Panc1 (cell line): ENCODE data around the gene MMP17. TPM values are rescaled to one million over a fixed set of nuclear protein-coding genes. Genes with fewer than 3 reads are reported as not detected.

Experiments
- ATAC-seq: fragments of 200-7000 bp; cut with Tn5 transposase; 2 replicates; pipeline ENCODE4 v1.9.1; 2020; ENCODE audit warnings: mild to moderate bottlenecking, moderate library complexity
- BruUV-seq: library from RNA; stranded (reverse); fragments of 400-500 nt; replicated peaks from 2 replicates; lab custom pipeline; 2021; lab: Mats Ljungman, UMichigan
- CTCF ChIA-PET: fragments of 300-600 bp; sonication (Branson Sonifier 250); formaldehyde crosslinking; loops from one replicate; lab custom pipeline; 2022; ENCODE audit warnings: antibody characterized with exemption; lab: Charles Lee
- POLR2A ChIA-PET: fragments of 300-600 bp; sonication (Branson Sonifier 250); formaldehyde crosslinking; loops from one replicate; lab custom pipeline; 2022; ENCODE audit warnings: antibody characterized with exemption; lab: Charles Lee
- DNase-seq: peaks from one replicate; pipeline ENCODE4 v3.0.0-alpha.2; 2010; ENCODE audit warnings: low read depth, low spot score
- H3K27ac ChIP-seq: 2 replicates; pipeline ENCODE4 v1.5.1; 2011; ENCODE audit warnings: mild to moderate bottlenecking, low read length, inconsistent platforms
- H3K27me3 ChIP-seq: fragments of 200-500 bp; sonication (Bioruptor generic); 2 replicates; pipeline ENCODE4 v1.6.0; 2014; ENCODE audit warnings: low read length, inconsistent platforms; ENCODE audit not compliant: control insufficient read depth, insufficient read depth
- H3K36me3 ChIP-seq: fragments of 200-500 bp; sonication (Bioruptor generic); 2 replicates; pipeline ENCODE4 v1.5.1; 2014; ENCODE audit warnings: inconsistent platforms, mild to moderate bottlenecking, low read length, moderate library complexity; ENCODE audit not compliant: control insufficient read depth, insufficient read depth
- H3K4me1 ChIP-seq: 2 replicates; pipeline ENCODE4 v1.5.1; 2011; ENCODE audit warnings: inconsistent platforms, mild to moderate bottlenecking, low read length, moderate library complexity; ENCODE audit not compliant: control insufficient read depth, insufficient read depth
- H3K4me3 ChIP-seq, 2 experiments: 2 replicates each; pipeline ENCODE4 v1.5.1; 2011 to 2012; ENCODE audit warnings: low read depth in 2 of 2, low read length in 2 of 2, mild to moderate bottlenecking in 2 of 2, inconsistent platforms in 1 of 2, moderate library complexity in 1 of 2
- H3K9me3 ChIP-seq: fragments of 200-500 bp; sonication (Bioruptor generic); 2 replicates; pipeline ENCODE4 v1.5.1; 2014; ENCODE audit warnings: low read depth, mild to moderate bottlenecking, inconsistent platforms, low read length, moderate library complexity; ENCODE audit not compliant: control insufficient read depth, insufficient read depth
- POLR2AphosphoS5 ChIP-seq: IDR thresholded peaks from 2 replicates; pipeline ENCODE4 v1.6.1; 2012; ENCODE audit warnings: mild to moderate bottlenecking, low read depth, low read length, moderate library complexity
- SIN3A ChIP-seq: IDR thresholded peaks from 2 replicates; pipeline ENCODE4 v1.6.1; 2012; ENCODE audit warnings: low read depth, mild to moderate bottlenecking, low read length, moderate library complexity, borderline replicate concordance; ENCODE audit not compliant: insufficient read depth
- TCF7L2 ChIP-seq: IDR thresholded peaks from 2 replicates; pipeline ENCODE4 v1.6.1; 2011; ENCODE audit warnings: mild to moderate bottlenecking, low read depth, low read length, inconsistent platforms
- in situ Hi-C: cut with HindIII; loops from 2 replicates; pipeline ENCODE4 v1.10.0; 2016; ENCODE audit warnings: low sequenced_read_pairs, low pct_unique_long_range_greater_than_20kb
- intact Hi-C: fragments of 100-400 bp; cut with micrococcal nuclease; formaldehyde crosslinking; loops from one replicate; pipeline ENCODE4 v1.10.0; 2022; ENCODE audit not compliant: unreplicated experiment
- total RNA-seq: library from RNA; stranded (reverse); gene quantifications from one replicate; pipeline ENCODE4 v1.2.1, GENCODE V29; 2021; ENCODE audit not compliant: unreplicated experiment
- TF ChIP-seq, protein P1 (sequence below), 2 experiments: IDR thresholded peaks; 2 replicates each; pipeline ENCODE4 v1.6.1; 2011 to 2012; ENCODE audit warnings: low read depth in 2 of 2, control low read depth in 1 of 2, low read length in 1 of 2, mild to moderate bottlenecking in 1 of 2, moderate library complexity in 1 of 2; ENCODE audit not compliant: insufficient read depth in 1 of 2
- TF ChIP-seq, protein P2 (sequence below): fragments of 450-650 bp; IDR thresholded peaks from 2 replicates; pipeline ENCODE4 v1.5.1; 2017; ENCODE audit warnings: mild to moderate bottlenecking

The MMP17 gene
- total RNA-seq, 1 experiment from 2014 or later = 30.0 TPM

DNA sequence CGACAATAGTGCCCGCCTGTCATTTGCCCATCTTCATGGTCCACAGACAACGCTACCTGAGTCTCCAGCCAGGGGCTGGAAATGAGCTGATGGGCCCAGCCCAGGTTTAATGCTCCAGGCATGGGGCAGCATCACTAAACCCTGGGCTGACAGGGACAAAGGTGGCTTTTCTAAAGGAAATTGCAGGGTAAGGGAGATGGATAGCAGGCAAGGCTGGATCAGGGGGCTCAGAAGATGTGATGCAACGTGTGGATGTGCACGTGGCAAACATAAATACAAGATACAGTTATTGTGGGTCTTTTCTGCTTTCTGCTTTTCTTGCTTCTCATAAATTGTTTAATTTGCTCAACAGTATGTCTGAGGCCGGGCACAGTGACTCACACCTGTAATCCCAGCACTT is 3.7 kb upstream of the MMP17 start:
- DNase-seq (no peak), ATAC-seq (no peak)
- no TSS peak for BruUV-seq
- Histone ChIP-seq H3K27me3 (no peaks in the 10 kb centered on the region), H3K36me3 (no peaks in the 10 kb centered on the region; the same call in 1 of the 2 replicates), H3K4me1 (0 out of 2 replicates have a peak, but pooled peaks cover 2% of the 10 kb centered on the region), H3K27ac (no peak overlapping the region), H3K4me3 (no peak overlapping the region), H3K9me3 (no peaks in the 10 kb centered on the region)
- TF ChIP-seq SIN3A (no peak), TCF7L2 (no peak)
- TF ChIP-seq, protein P1, sequence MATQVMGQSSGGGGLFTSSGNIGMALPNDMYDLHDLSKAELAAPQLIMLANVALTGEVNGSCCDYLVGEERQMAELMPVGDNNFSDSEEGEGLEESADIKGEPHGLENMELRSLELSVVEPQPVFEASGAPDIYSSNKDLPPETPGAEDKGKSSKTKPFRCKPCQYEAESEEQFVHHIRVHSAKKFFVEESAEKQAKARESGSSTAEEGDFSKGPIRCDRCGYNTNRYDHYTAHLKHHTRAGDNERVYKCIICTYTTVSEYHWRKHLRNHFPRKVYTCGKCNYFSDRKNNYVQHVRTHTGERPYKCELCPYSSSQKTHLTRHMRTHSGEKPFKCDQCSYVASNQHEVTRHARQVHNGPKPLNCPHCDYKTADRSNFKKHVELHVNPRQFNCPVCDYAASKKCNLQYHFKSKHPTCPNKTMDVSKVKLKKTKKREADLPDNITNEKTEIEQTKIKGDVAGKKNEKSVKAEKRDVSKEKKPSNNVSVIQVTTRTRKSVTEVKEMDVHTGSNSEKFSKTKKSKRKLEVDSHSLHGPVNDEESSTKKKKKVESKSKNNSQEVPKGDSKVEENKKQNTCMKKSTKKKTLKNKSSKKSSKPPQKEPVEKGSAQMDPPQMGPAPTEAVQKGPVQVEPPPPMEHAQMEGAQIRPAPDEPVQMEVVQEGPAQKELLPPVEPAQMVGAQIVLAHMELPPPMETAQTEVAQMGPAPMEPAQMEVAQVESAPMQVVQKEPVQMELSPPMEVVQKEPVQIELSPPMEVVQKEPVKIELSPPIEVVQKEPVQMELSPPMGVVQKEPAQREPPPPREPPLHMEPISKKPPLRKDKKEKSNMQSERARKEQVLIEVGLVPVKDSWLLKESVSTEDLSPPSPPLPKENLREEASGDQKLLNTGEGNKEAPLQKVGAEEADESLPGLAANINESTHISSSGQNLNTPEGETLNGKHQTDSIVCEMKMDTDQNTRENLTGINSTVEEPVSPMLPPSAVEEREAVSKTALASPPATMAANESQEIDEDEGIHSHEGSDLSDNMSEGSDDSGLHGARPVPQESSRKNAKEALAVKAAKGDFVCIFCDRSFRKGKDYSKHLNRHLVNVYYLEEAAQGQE (IDR thresholded peaks at IDR 0.05; ENCODE audit: insufficient read depth in 1 of 2, low read depth in 2 of 2, low read length in 1 of 2) = no peak
- in situ Hi-C loops = no loop called here
- CTCF ChIA-PET = no interaction called here
- intact Hi-C loops = no loop called here
- POLR2A ChIA-PET = no interaction called here

DNA sequence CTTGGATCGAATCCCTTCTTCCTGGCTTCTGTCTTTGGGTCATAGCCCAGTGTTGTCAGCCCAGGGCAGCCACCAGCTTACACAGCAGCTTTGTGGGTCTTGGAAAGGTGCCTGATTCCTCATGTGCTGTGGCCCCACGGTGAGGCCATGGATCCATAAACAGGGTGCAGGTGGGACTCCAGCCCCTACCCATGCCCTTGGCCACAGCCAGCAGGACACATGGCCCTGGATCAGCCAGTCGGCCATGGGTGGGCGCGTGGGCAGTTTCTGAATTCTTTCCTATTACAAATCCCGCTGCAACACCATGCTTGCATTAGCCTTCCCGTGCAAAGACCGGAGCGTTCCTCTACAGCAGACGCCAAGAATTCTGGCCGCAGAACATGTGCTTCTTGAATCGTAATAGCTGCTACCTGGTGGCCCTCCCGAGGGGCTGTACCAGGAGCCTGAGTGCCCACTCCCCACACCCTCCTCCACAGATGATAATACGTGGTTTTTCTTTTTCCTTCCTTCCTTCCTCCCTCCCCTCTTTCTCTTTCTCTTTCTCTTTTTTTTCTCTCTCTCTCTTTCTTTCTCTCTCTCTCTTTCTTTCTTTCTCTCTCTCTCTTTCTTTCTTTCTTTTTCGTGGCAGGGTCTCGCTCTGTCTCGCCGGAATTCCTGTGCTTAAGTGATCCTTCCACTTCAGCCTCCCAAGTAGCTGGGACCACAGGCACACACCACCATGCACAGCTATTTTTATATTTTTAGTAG is 2.9 kb upstream of the MMP17 start:
- in situ Hi-C loops = no loop called here
- H3K36me3 ChIP-seq = no peaks in the 10 kb centered on the region; the same call in 1 of the 2 replicates
- intact Hi-C loops = no loop called here
- H3K9me3 ChIP-seq = no peaks in the 10 kb centered on the region
- no peak for DNase-seq
- no peak overlapping the region for H3K27ac ChIP-seq
- H3K27me3 ChIP-seq = no peaks in the 10 kb centered on the region
- H3K4me1 ChIP-seq = peaks cover 2% of the 10 kb centered on the region; the same call in 1 of the 2 replicates
- no peak for ATAC-seq
- ChIA-PET POLR2A (interaction anchor here (0.7 kb wide), 1 partner anchor 770 kb away, joined by 17 read pairs; no protein-coding TSS in a partner anchor), CTCF (interaction anchor here (0.6 kb wide), 1 partner anchor 13 kb away, joined by 4 read pairs; no protein-coding TSS in a partner anchor)
- no TSS peak for BruUV-seq
- TF ChIP-seq, protein P1 (IDR thresholded peaks at IDR 0.05; ENCODE audit: insufficient read depth in 1 of 2, low read depth in 2 of 2, low read length in 1 of 2) = no peak
- TF ChIP-seq, protein P2, sequence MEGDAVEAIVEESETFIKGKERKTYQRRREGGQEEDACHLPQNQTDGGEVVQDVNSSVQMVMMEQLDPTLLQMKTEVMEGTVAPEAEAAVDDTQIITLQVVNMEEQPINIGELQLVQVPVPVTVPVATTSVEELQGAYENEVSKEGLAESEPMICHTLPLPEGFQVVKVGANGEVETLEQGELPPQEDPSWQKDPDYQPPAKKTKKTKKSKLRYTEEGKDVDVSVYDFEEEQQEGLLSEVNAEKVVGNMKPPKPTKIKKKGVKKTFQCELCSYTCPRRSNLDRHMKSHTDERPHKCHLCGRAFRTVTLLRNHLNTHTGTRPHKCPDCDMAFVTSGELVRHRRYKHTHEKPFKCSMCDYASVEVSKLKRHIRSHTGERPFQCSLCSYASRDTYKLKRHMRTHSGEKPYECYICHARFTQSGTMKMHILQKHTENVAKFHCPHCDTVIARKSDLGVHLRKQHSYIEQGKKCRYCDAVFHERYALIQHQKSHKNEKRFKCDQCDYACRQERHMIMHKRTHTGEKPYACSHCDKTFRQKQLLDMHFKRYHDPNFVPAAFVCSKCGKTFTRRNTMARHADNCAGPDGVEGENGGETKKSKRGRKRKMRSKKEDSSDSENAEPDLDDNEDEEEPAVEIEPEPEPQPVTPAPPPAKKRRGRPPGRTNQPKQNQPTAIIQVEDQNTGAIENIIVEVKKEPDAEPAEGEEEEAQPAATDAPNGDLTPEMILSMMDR = no peak
- TF ChIP-seq POLR2AphosphoS5 = no peak
- no peak for TF ChIP-seq TCF7L2
- no peak for TF ChIP-seq SIN3A
- H3K4me3 ChIP-seq = no peak overlapping the region
